Bronchial epithelial cell (primary cell): Measurements from ENCODE around the gene SLC16A3. TPM values are rescaled to one million over a fixed set of nuclear protein-coding genes. Genes with fewer than 3 reads are reported as not detected.

ENCODE experiments used
- DNase-seq: peaks from one replicate; pipeline ENCODE4 v3.0.0-alpha.2; 2010; ENCODE audit warnings: low read depth
- FAIRE-seq: peaks from 2 replicates; lab custom pipeline; 2011; peaks lifted over from hg19 to GRCh38; lab: Jason Lieb, UNC
- H3K27me3 ChIP-seq: 2 replicates; pipeline ENCODE4 v1.5.1; 2011; ENCODE audit warnings: low read length; ENCODE audit not compliant: control insufficient read depth, insufficient read depth
- H3K36me3 ChIP-seq: 2 replicates; pipeline ENCODE4 v1.5.1; 2011; ENCODE audit warnings: low read length; ENCODE audit not compliant: control insufficient read depth, insufficient read depth
- H3K4me3 ChIP-seq: 2 replicates; pipeline ENCODE4 v1.5.1; 2011; ENCODE audit warnings: mild to moderate bottlenecking, low read depth, low read length, control low read depth
- CTCF ChIP-seq: IDR thresholded peaks from 2 replicates; pipeline ENCODE4 v1.5.1; 2011; ENCODE audit warnings: mild to moderate bottlenecking, moderate library complexity, low read length, control low read depth, inconsistent platforms; ENCODE audit not compliant: insufficient read depth, severe bottlenecking
- total RNA-seq: library from RNA; depleted of rRNA; stranded (reverse); fragments of >200 nt; gene quantifications from 2 replicates; pipeline ENCODE4 v1.2.1, GENCODE V29; 2014

Gene SLC16A3
- total RNA-seq, 1 donor from 2014 or later: 162 TPM

DNA sequence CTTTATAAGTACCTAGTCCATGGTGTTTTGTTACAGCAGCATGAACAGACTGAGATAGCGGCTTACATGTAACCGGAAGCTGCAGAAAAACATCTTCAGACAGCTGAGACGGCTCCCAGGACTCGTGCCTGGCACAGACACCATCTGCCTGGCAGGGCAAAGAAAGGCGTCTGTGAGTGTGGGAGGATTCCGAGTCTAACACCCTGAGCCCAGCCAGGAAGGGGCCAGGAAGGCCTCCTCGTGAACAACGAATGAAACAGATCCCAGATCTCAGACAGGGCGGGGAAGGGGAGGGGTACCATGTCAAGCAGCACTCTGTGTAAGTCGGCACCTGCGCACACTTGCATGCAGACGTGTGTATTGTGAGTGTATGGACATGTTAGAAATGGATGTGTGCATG lies 49.0 kb downstream of the SLC16A3 start:
- no peak for DNase-seq
- H3K36me3 ChIP-seq: no peaks in the 10 kb centered on the region
- FAIRE-seq: no peak
- no peak overlapping the region for H3K4me3 ChIP-seq
- H3K27me3 ChIP-seq: no peaks in the 10 kb centered on the region
- TF ChIP-seq CTCF: no peak

DNA sequence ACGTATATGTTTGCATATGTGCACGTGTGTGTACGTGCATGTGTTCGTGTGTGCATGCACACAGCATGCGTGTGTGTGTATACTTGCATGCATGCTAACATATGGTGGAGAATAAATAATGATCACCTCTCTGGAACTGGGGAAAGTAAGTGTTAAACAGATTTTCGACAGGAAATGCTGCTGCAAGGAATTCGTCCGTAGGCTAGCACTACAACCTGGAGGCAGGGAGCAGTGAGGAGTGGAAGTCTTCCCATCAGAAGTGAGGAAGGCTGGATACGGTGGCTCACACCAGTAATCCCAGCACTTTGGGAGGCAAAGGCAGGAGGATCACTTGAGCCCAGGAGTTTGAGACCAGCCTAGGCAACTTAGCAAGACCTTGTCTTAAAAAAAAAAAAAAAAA lies 49.5 kb downstream of the SLC16A3 start:
- Histone ChIP-seq H3K27me3 (no peaks in the 10 kb centered on the region), H3K36me3 (no peaks in the 10 kb centered on the region), H3K4me3 (no peak overlapping the region)
- FAIRE-seq (peak; percentile 50), DNase-seq (no peak)
- no peak for TF ChIP-seq CTCF

DNA sequence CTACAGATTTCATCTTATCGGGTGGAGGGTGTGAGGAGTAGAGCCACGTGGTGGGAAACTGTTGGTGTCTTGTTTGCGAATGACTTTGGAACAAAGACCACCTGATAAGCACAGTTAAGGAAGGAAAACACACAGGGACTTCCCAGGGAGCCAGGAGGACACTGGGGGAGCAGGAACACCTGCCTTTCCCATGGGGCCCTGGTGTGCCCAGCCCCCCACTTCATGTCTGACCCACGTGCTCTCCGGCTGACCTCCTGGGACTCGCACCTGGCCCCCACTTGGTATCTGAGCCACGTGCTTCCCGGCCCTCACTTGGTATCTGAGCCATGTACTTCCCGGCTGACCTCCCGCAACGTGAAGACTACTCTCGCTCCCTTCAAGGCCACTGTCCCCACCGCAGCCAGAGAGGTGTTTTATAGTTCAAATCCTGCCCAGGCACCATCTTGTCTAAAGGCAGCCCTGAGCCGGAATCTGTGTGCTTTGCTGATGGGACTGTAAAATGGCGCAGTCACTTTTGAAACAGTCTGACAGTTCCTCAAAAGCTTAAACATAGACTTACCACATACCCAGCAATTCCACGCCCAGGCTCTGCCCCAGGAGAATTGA lies 50.0 kb downstream of the SLC16A3 start:
- no peak for TF ChIP-seq CTCF
- Histone ChIP-seq H3K36me3 (no peaks in the 10 kb centered on the region), H3K4me3 (no peak overlapping the region), H3K27me3 (no peaks in the 10 kb centered on the region)
- DNase-seq: no peak
- no peak for FAIRE-seq

- no peak for FAIRE-seq
Observed at GRCh38 chr17:82280537-82280936, 51.7 kb downstream of the SLC16A3 start.

GRCh38 chr17:82281076-82281475 lies 52.2 kb downstream of the SLC16A3 start:
- TF ChIP-seq CTCF: no peak
- Histone ChIP-seq H3K36me3 (no peaks in the 10 kb centered on the region), H3K4me3 (no peak overlapping the region), H3K27me3 (no peaks in the 10 kb centered on the region)
- DNase-seq: no peak
- no peak for FAIRE-seq

More at GRCh38 chr17:82280537-82280936, 51.7 kb downstream of the SLC16A3 start:
- Histone ChIP-seq H3K27me3 (no peaks in the 10 kb centered on the region), H3K36me3 (no peaks in the 10 kb centered on the region), H3K4me3 (no peak overlapping the region)
- no peak for DNase-seq
- TF ChIP-seq CTCF: no peak
